AG08395 (cell line): Measurements from ENCODE around the gene XCL2.
"Not testable (repeated sequence)": the region's sequence is repeated elsewhere in the genome, so short reads cannot be mapped to it uniquely, and the experiment has no call there.

Source experiments
- DNase-seq: peaks from one replicate; pipeline ENCODE4 v3.0.0; 2012; ENCODE audit warnings: mixed read lengths, low spot score

Gene XCL2

DNA sequence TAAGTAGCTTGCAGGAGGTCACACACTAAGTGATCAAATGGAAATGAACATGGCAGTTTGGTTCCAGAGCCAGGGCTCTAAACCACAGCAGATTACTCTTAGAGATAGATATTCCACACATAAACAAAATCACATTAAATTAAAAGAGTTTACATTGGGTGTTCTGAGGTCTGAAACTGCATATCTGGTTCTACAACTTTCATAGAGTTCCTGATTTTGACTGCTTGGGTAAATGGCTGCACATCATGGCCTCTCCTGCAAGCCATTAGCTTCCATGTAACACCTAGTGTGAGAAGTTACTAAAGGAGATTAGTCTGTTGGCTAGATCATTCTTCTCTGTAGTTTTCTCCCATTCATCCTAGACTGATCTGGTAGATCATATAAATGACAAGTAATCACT is 12.8 kb upstream of the XCL2 start:
- peak; percentile 4 for DNase-seq

DNA sequence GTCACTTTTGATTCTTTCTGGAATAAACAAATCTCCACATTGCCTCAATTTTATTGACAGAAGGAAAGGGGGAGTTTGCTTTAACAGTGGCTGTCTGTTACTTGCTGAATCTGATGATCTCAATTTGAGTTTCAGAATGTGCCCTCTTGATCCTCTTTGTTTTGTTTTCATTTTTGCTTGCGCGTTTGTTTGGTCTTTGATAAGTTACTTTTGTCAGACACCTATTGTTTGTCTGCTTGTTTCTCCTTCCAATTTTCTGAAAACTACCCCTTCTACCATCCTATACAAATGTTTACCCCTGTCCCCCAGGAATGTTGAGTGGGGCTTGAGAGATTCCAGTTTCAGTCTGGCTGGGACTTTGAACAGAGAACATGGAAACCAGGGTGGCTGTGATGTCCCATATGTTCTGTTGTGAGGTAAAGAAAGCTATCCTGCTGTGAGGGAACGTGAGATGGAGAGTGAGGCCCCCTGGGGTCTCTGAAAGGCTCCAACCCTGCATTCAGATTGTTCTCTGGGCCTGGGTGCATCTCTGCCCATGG is 11.8 kb upstream of the XCL2 start:
- no peak for DNase-seq

DNA sequence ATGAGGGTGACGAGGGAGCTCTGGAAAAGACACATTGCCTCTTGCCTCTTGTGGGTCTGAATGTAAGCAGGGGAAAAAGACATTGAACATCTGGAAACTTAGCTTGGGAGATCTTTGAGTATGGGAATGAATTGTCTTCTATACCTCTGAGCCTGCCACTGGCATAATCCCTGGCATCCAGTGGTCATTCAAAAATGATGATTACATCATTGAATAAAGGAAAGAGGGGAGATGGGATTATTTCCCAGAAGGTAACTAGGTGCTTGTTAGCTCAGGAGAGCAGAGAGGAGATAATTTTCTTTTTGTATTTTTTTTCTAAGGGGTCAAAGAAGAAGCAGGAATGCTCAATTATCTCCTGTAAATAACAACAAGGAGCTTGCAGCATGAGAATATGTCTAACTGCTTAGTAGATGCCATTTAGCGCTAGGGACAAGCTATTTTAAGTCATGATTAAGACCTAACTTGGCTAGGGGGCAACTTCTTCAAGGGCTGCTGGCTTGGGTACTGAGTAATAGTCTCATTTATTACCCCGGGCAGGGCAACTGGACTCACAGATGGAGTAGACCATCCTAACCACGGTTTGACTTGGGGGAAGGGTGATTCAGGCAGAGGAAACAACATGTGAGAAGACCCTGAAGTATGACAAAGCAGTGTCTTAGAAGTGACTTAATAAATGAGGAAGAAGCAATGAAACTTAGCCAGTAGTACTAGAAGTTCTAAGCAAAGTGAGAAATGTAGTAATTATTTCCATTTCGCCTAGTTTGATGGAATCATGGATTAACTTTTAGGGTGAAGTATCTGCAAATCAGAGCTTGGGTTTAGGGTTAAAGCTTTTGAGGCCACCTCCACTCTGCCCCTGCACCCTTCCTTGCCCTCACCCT is 11.0 kb upstream of the XCL2 start:
- no peak for DNase-seq

GRCh38 chr1:168553680-168554553 is 10.1 kb upstream of the XCL2 start:
- no peak for DNase-seq

DNA sequence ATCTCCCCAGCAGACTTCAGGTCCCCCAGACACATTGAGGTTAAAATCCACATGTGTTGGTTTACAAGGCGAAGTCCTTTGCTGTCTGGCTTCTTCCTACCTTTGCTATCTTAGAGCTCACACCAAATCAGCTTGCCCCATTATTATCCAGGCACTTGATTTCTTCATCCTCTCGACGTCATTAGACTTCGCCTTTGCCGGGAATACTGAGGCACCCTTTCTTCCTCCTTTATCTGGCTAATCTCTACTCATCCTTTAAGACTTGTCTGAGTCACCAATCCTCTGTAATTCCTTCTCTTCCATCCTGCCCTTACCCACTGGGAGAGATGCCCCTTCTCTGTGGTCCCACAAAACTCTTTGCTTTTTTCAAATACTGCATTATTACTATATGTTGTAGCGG is 9.2 kb upstream of the XCL2 start:
- no peak for DNase-seq

DNA sequence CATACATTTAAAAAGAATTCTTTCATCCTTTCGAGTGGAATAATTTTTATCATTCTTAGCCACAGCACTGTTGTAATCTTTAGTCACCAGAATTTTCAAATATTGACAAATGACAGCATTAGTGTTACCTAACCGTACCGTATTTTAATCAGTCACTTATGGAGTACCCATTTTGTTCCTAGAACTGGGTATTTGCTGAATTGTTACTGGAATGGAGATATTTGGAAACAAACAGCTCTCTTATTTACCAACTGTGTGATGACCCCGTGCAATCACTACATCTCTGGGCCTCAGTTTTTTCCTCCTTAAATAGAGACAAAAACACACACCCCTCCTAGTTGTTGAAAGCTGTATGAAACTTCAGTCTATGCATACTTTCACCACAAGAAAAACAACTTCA is 7.9 kb upstream of the XCL2 start:
- DNase-seq = no peak

- no peak for DNase-seq
Measured at GRCh38 chr1:168550971-168551370, 7.2 kb upstream of the XCL2 start.

DNA sequence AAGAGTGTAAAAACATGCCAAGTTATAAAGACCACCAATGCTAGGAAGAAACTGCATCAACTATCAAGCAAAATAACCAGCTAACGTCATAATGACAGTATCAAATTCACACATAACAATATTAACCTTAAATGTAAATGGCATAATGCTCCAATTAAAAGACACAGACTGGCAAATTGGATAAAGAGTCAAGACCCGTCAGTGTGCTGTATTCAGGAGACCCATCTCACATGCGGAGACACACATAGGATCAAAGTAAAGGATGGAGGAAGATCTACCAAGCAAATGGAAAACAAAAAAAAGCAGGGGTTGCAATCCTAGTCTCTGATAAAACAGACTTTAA is 2.7 kb upstream of the XCL2 start:
- DNase-seq = not testable (repeated sequence)

GRCh38 chr1:168545678-168546552 is 2.1 kb upstream of the XCL2 start:
- peak; percentile 18 for DNase-seq

DNA sequence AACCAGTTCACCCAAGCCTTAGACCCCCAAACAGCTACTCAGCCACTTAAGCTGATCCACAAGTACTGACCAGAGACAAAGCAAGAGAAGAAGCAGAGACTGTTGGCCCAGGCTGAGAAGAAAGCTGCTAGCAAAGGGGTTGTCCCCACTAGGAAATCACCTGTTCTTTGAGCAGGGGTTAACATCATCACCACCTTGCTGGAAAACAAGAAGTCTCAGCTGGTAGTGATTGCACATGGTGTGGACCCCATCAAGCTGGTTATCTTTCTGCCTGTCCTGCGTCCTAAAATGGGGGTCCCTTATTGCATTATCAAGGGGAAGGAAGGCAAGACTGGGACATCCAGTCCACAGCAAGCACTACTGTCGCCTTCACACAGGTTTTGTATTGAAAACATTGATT is 819 bp downstream of the XCL2 start:
- DNase-seq = not testable (repeated sequence)

DNA sequence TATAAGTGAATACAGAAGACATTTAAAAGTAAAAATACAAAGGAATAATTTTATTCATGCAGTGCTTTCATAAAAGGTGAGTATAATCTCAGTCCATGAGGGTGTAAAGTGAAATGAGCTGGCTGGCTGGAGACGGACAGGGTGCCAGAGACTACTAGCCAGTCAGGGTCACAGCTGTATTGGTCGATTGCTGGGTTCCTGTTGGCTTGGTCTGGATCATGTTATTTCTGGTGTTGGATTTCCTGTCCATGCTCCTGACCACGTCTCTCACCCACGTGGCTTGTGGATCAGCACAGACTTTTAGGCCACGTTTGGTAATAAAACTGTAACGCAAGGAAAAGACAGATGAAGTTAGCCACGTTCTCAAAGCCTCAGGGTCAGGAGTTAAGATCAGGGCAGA is 3.0 kb downstream of the XCL2 start:
- DNase-seq = not testable (repeated sequence)

- no peak for DNase-seq
Measured at GRCh38 chr1:168535536-168535935, 8.3 kb downstream of the XCL2 start.

GRCh38 chr1:168531615-168532345 is 12.0 kb downstream of the XCL2 start:
- no peak for DNase-seq

GRCh38 chr1:168529518-168529917 is 14.3 kb downstream of the XCL2 start:
- no peak for DNase-seq

GRCh38 chr1:168521401-168522000 is 22.3 kb downstream of the XCL2 start:
- DNase-seq = no peak

- no peak for DNase-seq
Measured at GRCh38 chr1:168520832-168521231, 23.0 kb downstream of the XCL2 start.

DNA sequence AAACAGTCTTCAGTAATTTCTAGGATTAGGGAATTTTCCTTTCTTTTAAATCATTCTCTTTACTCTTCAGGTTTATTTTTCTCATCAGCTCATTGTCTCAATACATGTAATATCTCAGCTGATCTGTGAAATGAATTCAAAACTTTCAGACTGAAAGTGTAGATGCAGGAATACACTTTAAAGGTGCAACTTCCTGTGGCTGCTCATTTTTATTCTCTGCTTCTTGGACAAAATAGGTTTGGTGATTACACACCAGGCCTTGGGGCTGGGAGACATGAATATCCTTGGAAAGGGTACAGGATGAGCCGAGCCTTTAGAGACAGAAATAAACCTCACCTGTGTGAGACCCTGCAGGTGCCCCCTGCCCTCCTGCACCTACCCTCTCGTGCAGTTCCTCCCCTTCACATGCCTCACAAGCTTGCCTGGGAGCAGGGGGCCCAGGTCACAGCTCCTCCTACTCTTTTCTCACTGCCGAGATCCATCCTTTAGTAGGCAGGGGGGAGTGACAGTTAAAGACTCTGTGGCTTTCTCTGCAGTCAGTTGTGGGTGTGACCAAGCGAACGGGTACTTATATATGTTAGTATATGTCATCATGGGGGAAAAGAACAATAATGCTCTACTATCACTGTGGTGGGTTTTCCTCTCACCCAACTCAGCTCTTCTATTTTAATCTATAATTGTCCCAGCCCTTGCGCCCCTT is 23.6 kb downstream of the XCL2 start:
- no peak for DNase-seq

GRCh38 chr1:168518813-168519212 is 25.0 kb downstream of the XCL2 start:
- DNase-seq = no peak

DNA sequence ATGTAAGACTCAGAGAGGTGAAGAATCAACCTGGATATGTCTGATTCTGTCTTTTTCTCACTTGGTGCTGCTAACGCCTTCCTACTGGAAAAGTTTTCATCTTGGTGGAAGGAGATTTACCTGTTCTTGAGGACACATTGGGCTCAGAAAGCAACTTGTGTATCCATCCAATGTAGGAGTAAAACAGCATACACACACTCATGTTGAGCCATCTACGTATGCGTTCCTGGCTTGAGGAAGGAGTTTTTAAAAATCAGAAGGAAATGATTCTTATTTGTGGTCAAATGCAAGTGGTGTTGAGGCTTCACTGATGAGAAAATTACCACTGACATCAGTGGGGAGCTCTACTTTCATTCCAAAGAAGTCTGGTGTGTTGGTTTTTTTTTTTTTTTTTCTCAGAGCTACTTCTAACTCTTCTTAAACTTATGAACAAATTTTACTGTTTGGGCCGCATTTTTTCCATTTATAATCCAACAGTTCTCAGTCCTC is 25.6 kb downstream of the XCL2 start:
- no peak for DNase-seq

DNA sequence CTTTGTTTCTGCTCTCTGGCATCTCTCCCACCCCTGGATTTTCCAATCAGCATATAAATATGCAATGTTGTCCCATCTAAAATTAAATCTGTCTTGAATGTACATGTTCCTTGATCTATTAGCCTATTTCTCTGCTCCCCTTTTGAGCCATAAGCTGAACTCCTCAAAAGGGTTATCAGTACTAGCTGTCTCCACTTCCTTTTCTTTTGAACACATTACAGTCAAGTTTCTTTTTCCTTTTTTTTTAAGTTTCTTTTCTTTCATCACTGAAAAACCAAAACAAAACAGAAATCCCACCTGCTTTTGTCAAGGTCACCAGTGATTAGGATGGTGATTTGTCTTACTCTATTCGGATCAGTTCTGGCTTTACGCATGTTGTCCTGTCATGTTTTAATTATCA is 29.3 kb downstream of the XCL2 start:
- DNase-seq = no peak
